Gastroesophageal sphincter (tissue), 4 donors: ENCODE results near the gene STAMBP. TPM values are rescaled to one million over a fixed set of nuclear protein-coding genes. Genes with fewer than 3 reads are reported as not detected.

ENCODE experiments used
- ATAC-seq: fragments of 150-250 bp; one replicate; pipeline ENCODE4 v1.9.1; 2016; ENCODE audit warnings: mild to moderate bottlenecking, moderate library complexity
- H3K27ac ChIP-seq, 4 donors: fragments of 200-600 bp; sonication (generic) in 3 of 4; 1 replicate in 3 of 4; 2 replicates in 1 of 4; pipeline ENCODE4 v1.5.1; 2016 to 2019
- H3K27me3 ChIP-seq: fragments of 200-600 bp; sonication (generic); one replicate; pipeline ENCODE4 v1.5.1; 2019
- H3K36me3 ChIP-seq, 2 donors: fragments of 200-600 bp; sonication (generic); one replicate each; pipeline ENCODE4 v1.5.1; 2019; ENCODE audit warnings: control low read depth in 1 of 2
- H3K4me1 ChIP-seq, 3 donors: fragments of 200-600 bp; sonication (generic); 1 replicate in 2 of 3; 2 replicates in 1 of 3; pipeline ENCODE4 v1.5.1; 2016 to 2019; ENCODE audit warnings: control low read depth in 2 of 3
- H3K4me3 ChIP-seq, 2 donors: fragments of 200-600 bp; sonication (generic); one replicate each; pipeline ENCODE4 v1.5.1; 2019; ENCODE audit warnings: mild to moderate bottlenecking in 1 of 2, moderate library complexity in 1 of 2
- H3K9me3 ChIP-seq, 3 donors: fragments of 200-600 bp; sonication (generic); one replicate each; pipeline ENCODE4 v1.5.1; 2017 to 2019; ENCODE audit warnings: control low read depth in 2 of 3
- EP300 ChIP-seq: sonication (generic); formaldehyde crosslinking; IDR thresholded peaks from one replicate; pipeline ENCODE4 v1.6.1; 2017; ENCODE audit warnings: antibody characterized with exemption, mild to moderate bottlenecking
- POLR2A ChIP-seq, 2 donors: fragments of 450-650 bp; IDR thresholded peaks; one replicate each; pipeline ENCODE4 v1.6.1; 2017; ENCODE audit warnings: antibody characterized with exemption in 2 of 2, mild to moderate bottlenecking in 2 of 2, moderate library complexity in 1 of 2
- POLR2AphosphoS5 ChIP-seq: sonication (generic); formaldehyde crosslinking; IDR thresholded peaks from one replicate; pipeline ENCODE4 v1.6.1; 2017; ENCODE audit warnings: antibody characterized with exemption
- WGBS, 2 donors: methylation state at CpG; one replicate each; pipeline ENCODE4 v1.1.5; 2018; ENCODE audit warnings: low coverage in 1 of 2; 5-methylcytosine and 5-hydroxymethylcytosine counted together
- total RNA-seq, 4 donors: library from RNA; depleted of rRNA; stranded (reverse); fragments of >200 nt; gene quantifications; one replicate each; pipeline ENCODE4 v1.1.0, GENCODE V29; 2016
- TF ChIP-seq, protein P1 (sequence below), 4 experiments: fragments of 200-600 bp in 2 of 4; fragments of 450-650 bp in 2 of 4; sonication (generic) in 1 of 4; IDR thresholded peaks; one replicate each; pipeline ENCODE4 v1.5.1; 2017 to 2019; ENCODE audit warnings: antibody characterized with exemption in 4 of 4, mild to moderate bottlenecking in 2 of 4, moderate library complexity in 2 of 4

Gene STAMBP
- total RNA-seq, 4 donors from 2014 or later, result 37.7 to 82.0 (median 44.1) TPM

DNA sequence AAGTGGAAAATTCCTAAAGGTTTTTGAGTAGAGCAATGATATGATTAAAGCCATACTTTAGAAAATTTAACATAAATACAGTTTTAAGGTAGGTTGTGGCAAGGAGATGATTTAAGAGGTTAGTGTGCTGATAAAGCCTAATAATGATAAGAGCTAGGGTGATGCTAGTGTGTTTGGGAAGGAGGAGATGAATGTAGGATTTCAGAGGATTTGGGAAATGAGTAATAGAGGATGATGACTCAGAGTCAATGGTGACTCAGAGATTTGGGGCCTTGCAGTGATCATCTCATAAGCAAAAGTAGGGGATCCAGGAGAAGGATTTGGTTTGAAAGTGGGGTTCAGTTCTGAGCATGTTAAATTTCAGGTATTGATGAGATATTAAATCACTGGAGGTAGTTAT lies 23.3 kb downstream of the STAMBP start:
- no peak for ATAC-seq
- Histone ChIP-seq H3K27ac (peak overlapping the region in 1 of 4 donors; percentile 48), H3K27me3 (no peaks in the 10 kb centered on the region), H3K4me1 (peaks cover 0 to 8% (median 0%) of the 10 kb centered on the region in 3 donors), H3K36me3 (peaks cover 0 to 100% of the 10 kb centered on the region in 2 donors), H3K9me3 (no peaks in the 10 kb centered on the region), H3K4me3 (no peak overlapping the region)
- TF ChIP-seq EP300 (no peak), POLR2AphosphoS5 (no peak), POLR2A (IDR thresholded peaks at IDR 0.05) (no peak)
- TF ChIP-seq, protein P1, sequence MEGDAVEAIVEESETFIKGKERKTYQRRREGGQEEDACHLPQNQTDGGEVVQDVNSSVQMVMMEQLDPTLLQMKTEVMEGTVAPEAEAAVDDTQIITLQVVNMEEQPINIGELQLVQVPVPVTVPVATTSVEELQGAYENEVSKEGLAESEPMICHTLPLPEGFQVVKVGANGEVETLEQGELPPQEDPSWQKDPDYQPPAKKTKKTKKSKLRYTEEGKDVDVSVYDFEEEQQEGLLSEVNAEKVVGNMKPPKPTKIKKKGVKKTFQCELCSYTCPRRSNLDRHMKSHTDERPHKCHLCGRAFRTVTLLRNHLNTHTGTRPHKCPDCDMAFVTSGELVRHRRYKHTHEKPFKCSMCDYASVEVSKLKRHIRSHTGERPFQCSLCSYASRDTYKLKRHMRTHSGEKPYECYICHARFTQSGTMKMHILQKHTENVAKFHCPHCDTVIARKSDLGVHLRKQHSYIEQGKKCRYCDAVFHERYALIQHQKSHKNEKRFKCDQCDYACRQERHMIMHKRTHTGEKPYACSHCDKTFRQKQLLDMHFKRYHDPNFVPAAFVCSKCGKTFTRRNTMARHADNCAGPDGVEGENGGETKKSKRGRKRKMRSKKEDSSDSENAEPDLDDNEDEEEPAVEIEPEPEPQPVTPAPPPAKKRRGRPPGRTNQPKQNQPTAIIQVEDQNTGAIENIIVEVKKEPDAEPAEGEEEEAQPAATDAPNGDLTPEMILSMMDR (IDR thresholded peaks at IDR 0.05), result no peak

DNA sequence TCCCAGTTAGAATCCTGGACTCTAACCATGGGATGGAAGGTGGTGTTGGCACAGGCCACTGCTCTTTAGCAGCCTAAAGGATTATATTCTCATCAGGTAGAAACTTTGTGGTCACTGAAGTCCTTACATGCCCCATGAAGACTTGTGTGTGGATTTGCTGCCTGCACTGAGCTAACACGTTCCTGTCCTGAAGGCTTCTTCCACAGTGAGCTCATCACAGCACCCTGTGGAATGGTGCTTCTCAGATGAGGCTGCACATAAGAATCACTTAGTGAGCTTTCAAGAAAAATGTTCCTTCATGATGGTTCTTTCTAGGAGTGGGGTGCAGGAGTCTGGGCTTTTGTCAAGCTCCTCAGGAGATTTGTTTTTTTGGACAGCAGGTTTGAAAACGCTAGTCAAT lies 26.8 kb downstream of the STAMBP start:
- WGBS, 2 donors, result 91 to 100% methylated on average over 1 of the region's 2 CpGs
- no peak for TF ChIP-seq EP300
- no peak for TF ChIP-seq POLR2A (IDR thresholded peaks at IDR 0.05)
- TF ChIP-seq POLR2AphosphoS5, result no peak
- TF ChIP-seq, protein P1 (IDR thresholded peaks at IDR 0.05), result no peak
- Histone ChIP-seq H3K9me3 (no peaks in the 10 kb centered on the region), H3K27ac (no peak overlapping the region), H3K36me3 (peaks cover 4 to 95% of the 10 kb centered on the region in 2 donors), H3K27me3 (no peaks in the 10 kb centered on the region), H3K4me3 (no peak overlapping the region), H3K4me1 (no peaks in the 10 kb centered on the region)
- no peak for ATAC-seq

DNA sequence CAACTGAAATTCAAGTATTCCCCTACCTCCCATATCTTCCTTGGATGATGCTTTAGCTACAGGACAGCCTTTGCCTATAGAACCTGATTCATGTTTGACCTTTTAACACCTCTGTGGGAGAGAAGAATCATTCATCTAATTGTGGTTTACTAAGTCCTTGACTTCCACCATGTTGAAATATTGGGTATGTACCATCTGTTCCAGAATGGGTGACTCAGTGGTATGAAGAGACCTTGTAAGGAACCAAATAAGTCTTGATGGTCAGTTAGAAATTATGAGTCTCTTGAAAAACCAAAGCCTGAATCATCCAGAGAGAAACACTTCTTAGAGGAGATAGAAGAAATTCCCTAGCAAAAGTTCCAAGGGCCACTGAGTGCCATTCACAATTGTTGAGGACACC lies 27.5 kb downstream of the STAMBP start:
- no peaks in the 10 kb centered on the region for H3K4me1 ChIP-seq
- no peak for TF ChIP-seq POLR2A (IDR thresholded peaks at IDR 0.05)
- TF ChIP-seq POLR2AphosphoS5, result no peak
- no peak for TF ChIP-seq EP300
- TF ChIP-seq, protein P1 (IDR thresholded peaks at IDR 0.05), result no peak
- no peaks in the 10 kb centered on the region for H3K9me3 ChIP-seq
- H3K36me3 ChIP-seq, result peaks cover 4 to 95% of the 10 kb centered on the region in 2 donors
- ATAC-seq, result no peak
- no peak overlapping the region for H3K4me3 ChIP-seq
- H3K27me3 ChIP-seq, result no peaks in the 10 kb centered on the region
- H3K27ac ChIP-seq, result no peak overlapping the region

DNA sequence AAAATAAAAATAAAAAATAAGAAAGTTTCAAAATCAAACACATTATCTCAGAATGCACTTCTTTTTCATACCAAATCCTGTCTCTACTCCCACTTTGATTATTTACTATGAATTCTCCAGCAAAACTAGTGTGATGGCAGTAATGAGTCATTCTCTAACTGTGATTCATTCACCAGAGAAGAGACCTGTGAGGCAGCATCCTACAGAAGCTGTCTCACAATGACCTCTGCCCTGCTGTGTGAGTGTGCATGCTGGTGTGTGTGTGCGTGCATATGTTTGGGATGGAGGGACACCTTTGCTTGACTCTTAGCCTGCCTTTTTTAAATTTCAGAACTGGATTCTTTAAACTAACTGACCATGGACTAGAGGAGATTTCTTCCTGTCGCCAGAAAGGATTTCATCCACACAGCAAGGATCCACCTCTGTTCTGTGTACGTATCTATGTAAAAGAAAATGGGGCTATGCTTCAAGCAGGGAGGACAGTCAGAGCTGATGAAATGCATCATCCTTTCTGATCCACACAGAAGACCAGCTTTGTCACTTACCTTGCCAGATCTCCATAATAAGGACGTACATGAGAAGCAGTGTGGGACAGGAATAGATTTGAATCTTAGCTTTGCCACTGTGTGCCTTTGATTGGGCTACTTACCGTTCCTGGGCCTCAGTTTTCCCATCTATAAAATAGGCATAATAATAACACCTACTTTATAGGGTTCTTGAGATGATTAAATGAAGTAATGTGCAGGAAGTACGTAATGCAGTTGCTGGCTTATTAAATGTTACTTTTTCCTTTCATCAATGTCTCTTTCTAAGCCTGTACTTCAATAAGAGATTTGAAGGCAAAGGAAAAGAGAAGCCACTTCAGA lies 31.2 kb downstream of the STAMBP start:
- no peak overlapping the region for H3K4me3 ChIP-seq
- peaks cover 4 to 95% of the 10 kb centered on the region in 2 donors for H3K36me3 ChIP-seq
- peak overlapping the region in 1 of 4 donors; percentile 16 for H3K27ac ChIP-seq
- WGBS, 2 donors, result 81 to 88% methylated on average over 3 to 4 of the region's 6 CpGs
- no peak for ATAC-seq
- H3K9me3 ChIP-seq, result no peaks in the 10 kb centered on the region
- TF ChIP-seq EP300 (no peak), POLR2AphosphoS5 (no peak), POLR2A (IDR thresholded peaks at IDR 0.05) (no peak)
- TF ChIP-seq, protein P1 (IDR thresholded peaks at IDR 0.05), result no peak
- H3K4me1 ChIP-seq, result no peaks in the 10 kb centered on the region
- H3K27me3 ChIP-seq, result no peaks in the 10 kb centered on the region

DNA sequence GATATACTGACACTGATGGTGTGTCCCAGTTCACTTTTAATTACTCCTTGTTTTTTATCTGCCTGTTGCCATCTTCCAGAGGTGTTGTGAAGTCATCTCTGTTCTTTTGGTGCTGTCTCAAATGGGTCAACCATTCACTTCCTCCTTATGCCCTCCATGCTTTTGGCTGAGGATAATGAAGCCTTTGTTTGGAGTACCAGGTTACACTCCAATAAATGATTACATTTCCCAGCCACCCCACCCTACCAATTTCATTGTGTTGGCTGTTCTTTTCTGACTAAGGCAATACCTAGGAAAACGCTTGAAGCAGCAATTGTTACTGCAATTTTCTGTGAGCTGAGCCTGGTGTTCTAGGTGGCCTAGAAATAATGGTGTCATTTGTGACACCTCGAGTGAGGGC lies 34.2 kb downstream of the STAMBP start:
- no peak overlapping the region for H3K4me3 ChIP-seq
- no peak overlapping the region for H3K27ac ChIP-seq
- no peak for ATAC-seq
- peaks cover 4 to 91% of the 10 kb centered on the region in 2 donors for H3K36me3 ChIP-seq
- no peaks in the 10 kb centered on the region for H3K27me3 ChIP-seq
- TF ChIP-seq POLR2A (IDR thresholded peaks at IDR 0.05) (no peak), POLR2AphosphoS5 (no peak), EP300 (no peak)
- TF ChIP-seq, protein P1 (IDR thresholded peaks at IDR 0.05), result no peak
- no peaks in the 10 kb centered on the region for H3K9me3 ChIP-seq
- no peaks in the 10 kb centered on the region for H3K4me1 ChIP-seq
- 57 to 76% methylated on average over 1 to 2 of the region's 2 CpGs for WGBS, 2 donors
